C4-2B (cell line): Measurements from ENCODE around the gene TATDN3.
"Not testable (repeated sequence)": the region's sequence is repeated elsewhere in the genome, so short reads cannot be mapped to it uniquely, and the experiment has no call there.

Source experiments
- H3K27ac ChIP-seq: fragments of 450-650 bp; 2 replicates; pipeline ENCODE4 v1.5.1; 2017
- CTCF ChIP-seq: fragments of 450-650 bp; conservative IDR thresholded peaks from 2 replicates; pipeline ENCODE4 v1.5.1; 2017; ENCODE audit warnings: mild to moderate bottlenecking
- ZFX ChIP-seq: fragments of 450-650 bp; IDR thresholded peaks from 2 replicates; pipeline ENCODE4 v1.6.1; 2017

The TATDN3 gene

GRCh38 chr1:212777151-212777550 lies 14.5 kb upstream of the TATDN3 start:
- TF ChIP-seq CTCF = no peak
- TF ChIP-seq ZFX = no peak
- H3K27ac ChIP-seq = no peak overlapping the region

GRCh38 chr1:212779086-212779485 lies 12.6 kb upstream of the TATDN3 start:
- not testable (repeated sequence) for H3K27ac ChIP-seq

GRCh38 chr1:212780759-212781158 lies 10.9 kb upstream of the TATDN3 start:
- H3K27ac ChIP-seq = no peak overlapping the region
- no peak for TF ChIP-seq CTCF
- no peak for TF ChIP-seq ZFX

- H3K27ac ChIP-seq = no peak overlapping the region
- TF ChIP-seq ZFX = no peak
- TF ChIP-seq CTCF = no peak
Measured at GRCh38 chr1:212781225-212781624, 10.5 kb upstream of the TATDN3 start.

- H3K27ac ChIP-seq = no peak overlapping the region
Measured at GRCh38 chr1:212782422-212783154, 9.1 kb upstream of the TATDN3 start.

GRCh38 chr1:212783976-212784375 lies 7.7 kb upstream of the TATDN3 start:
- no peak for TF ChIP-seq ZFX
- no peak for TF ChIP-seq CTCF
- H3K27ac ChIP-seq = no peak overlapping the region

More at GRCh38 chr1:212782422-212783154, 9.1 kb upstream of the TATDN3 start:
- TF ChIP-seq ZFX (no peak), CTCF (peak; percentile 80)

- no peak overlapping the region for H3K27ac ChIP-seq
- TF ChIP-seq ZFX (no peak), CTCF (no peak)
Measured at GRCh38 chr1:212785871-212786270, 5.8 kb upstream of the TATDN3 start.

- H3K27ac ChIP-seq = peak overlapping the region; percentile 82
- TF ChIP-seq ZFX (no peak), CTCF (no peak)
Measured at GRCh38 chr1:212791261-212791675, 426 bp upstream of the TATDN3 start.
